ENCODE measurements around the gene GAGE12C.
"Not testable (repeated sequence)": the region's sequence is repeated elsewhere in the genome, so short reads cannot be mapped to it uniquely, and the experiment has no call there.

GAGE12C gene, protein sequence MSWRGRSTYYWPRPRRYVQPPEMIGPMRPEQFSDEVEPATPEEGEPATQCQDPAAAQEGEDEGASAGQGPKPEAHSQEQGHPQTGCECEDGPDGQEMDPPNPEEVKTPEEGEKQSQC

DNA sequence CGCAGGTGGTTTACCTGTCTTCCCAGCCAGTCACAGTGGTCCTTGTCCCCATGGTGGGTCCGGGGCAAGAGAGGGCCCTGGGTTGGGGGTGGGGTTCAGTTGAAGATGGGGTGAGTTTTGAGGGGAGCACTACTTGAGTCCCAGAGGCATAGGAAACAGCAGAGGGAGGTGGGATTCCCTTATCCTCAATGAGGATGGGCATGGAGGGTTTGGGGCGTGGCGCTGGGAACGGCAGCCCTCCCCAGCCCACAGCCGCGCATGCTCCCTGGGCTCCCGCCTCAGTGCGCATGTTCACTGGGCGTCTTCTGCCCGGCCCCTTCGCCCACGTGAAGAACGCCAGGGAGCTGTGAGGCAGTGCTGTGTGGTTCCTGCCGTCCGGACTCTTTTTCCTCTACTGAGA, at the start of gene GAGE12C:
Gene GAGE12C, plus strand, starts transcription at position 301 of the 400 bp plus-strand sequence. CDS start 1,155 bp downstream, outside the sequence.
- not testable (repeated sequence) for DNase-seq

DNA sequence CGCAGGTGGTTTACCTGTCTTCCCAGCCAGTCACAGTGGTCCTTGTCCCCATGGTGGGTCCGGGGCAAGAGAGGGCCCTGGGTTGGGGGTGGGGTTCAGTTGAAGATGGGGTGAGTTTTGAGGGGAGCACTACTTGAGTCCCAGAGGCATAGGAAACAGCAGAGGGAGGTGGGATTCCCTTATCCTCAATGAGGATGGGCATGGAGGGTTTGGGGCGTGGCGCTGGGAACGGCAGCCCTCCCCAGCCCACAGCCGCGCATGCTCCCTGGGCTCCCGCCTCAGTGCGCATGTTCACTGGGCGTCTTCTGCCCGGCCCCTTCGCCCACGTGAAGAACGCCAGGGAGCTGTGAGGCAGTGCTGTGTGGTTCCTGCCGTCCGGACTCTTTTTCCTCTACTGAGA, 9.5 kb downstream of the GAGE12C start, which contains the start of gene GAGE12D:
Gene GAGE12D, plus strand, starts transcription at position 301 of the 400 bp plus-strand sequence. CDS start 1,155 bp downstream, outside the sequence.
- not testable (repeated sequence) for DNase-seq

DNA sequence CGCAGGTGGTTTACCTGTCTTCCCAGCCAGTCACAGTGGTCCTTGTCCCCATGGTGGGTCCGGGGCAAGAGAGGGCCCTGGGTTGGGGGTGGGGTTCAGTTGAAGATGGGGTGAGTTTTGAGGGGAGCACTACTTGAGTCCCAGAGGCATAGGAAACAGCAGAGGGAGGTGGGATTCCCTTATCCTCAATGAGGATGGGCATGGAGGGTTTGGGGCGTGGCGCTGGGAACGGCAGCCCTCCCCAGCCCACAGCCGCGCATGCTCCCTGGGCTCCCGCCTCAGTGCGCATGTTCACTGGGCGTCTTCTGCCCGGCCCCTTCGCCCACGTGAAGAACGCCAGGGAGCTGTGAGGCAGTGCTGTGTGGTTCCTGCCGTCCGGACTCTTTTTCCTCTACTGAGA, 19.0 kb downstream of the GAGE12C start, which contains the start of gene GAGE12E:
Gene GAGE12E, plus strand, starts transcription at position 301 of the 400 bp plus-strand sequence. CDS start 1,155 bp downstream, outside the sequence.
- not testable (repeated sequence) for DNase-seq

DNA sequence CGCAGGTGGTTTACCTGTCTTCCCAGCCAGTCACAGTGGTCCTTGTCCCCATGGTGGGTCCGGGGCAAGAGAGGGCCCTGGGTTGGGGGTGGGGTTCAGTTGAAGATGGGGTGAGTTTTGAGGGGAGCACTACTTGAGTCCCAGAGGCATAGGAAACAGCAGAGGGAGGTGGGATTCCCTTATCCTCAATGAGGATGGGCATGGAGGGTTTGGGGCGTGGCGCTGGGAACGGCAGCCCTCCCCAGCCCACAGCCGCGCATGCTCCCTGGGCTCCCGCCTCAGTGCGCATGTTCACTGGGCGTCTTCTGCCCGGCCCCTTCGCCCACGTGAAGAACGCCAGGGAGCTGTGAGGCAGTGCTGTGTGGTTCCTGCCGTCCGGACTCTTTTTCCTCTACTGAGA, 28.6 kb downstream of the GAGE12C start, which contains the start of gene GAGE12F:
Gene GAGE12F, plus strand, starts transcription at position 301 of the 400 bp plus-strand sequence. CDS start 1,155 bp downstream, outside the sequence.
- DNase-seq: not testable (repeated sequence)

DNA sequence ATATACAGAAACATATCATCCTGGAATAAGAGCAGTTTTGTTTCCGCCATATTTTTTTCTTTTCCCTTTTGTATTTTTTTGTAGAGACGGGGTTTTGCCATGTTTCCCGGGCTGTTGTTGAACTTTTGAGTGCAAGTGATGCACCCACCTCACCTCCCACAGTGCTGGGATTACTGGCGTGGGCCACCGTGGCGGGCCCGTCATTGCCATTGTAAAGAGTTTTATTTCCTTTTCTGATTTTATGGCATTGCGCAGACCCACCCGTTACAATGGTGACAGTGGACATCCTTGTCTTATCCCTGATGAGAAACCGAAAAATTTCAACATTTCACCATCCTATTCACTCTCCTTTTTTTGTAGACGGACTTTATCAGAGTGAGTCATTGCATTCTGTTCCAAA, 36.8 kb downstream of the GAGE12C start:
- DNase-seq: not testable (repeated sequence)

DNA sequence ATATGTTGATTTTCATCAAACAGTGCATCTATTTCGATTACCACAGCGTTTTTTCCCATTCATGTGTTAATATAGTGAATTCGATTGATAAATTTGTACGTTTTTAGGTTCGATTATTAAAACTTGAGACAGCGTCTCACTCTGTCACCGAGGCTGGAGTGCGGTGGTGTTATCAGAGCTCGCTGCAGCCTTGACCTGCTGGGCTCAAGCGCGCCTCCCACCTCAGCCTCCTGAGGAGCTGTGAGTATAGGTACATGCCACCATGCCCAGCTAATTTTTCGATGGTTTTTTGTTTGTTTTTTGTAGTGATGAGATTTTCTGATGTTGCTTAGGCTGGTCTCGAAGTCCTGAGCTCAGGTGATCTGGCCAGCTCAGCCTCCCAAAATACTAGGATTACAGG, 37.2 kb downstream of the GAGE12C start:
- not testable (repeated sequence) for DNase-seq

DNA sequence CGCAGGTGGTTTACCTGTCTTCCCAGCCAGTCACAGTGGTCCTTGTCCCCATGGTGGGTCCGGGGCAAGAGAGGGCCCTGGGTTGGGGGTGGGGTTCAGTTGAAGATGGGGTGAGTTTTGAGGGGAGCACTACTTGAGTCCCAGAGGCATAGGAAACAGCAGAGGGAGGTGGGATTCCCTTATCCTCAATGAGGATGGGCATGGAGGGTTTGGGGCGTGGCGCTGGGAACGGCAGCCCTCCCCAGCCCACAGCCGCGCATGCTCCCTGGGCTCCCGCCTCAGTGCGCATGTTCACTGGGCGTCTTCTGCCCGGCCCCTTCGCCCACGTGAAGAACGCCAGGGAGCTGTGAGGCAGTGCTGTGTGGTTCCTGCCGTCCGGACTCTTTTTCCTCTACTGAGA, 38.1 kb downstream of the GAGE12C start, which contains the start of gene GAGE12G:
Gene GAGE12G, plus strand, starts transcription at position 301 of the 400 bp plus-strand sequence. CDS start 1,155 bp downstream, outside the sequence.
- not testable (repeated sequence) for DNase-seq

DNA sequence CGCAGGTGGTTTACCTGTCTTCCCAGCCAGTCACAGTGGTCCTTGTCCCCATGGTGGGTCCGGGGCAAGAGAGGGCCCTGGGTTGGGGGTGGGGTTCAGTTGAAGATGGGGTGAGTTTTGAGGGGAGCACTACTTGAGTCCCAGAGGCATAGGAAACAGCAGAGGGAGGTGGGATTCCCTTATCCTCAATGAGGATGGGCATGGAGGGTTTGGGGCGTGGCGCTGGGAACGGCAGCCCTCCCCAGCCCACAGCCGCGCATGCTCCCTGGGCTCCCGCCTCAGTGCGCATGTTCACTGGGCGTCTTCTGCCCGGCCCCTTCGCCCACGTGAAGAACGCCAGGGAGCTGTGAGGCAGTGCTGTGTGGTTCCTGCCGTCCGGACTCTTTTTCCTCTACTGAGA, 47.7 kb downstream of the GAGE12C start, which contains the start of gene GAGE12H:
Gene GAGE12H, plus strand, starts transcription at position 301 of the 400 bp plus-strand sequence. CDS start 1,155 bp downstream, outside the sequence.
- not testable (repeated sequence) for DNase-seq

Measured in NCI-H2107 (cell line).